Upper lobe of left lung (tissue), 4 donors: ENCODE data around the gene SCFD2.

Experiments used
- CTCF ChIP-seq, 6 experiments: fragments of 450-650 bp in 4 of 6; fragments of 200-600 bp in 2 of 6; sonication (generic) in 2 of 6; IDR thresholded peaks; one replicate each; pipeline ENCODE4 v1.5.1; 2016 to 2019; ENCODE audit warnings: antibody characterized with exemption in 6 of 6
- POLR2A ChIP-seq, 4 donors: fragments of 450-650 bp; IDR thresholded peaks; one replicate each; pipeline ENCODE4 v1.5.1; 2016 to 2017; ENCODE audit warnings: antibody characterized with exemption in 4 of 4, mild to moderate bottlenecking in 2 of 4

- TF ChIP-seq CTCF (IDR thresholded peaks at IDR 0.05) (no peak), POLR2A (IDR thresholded peaks at IDR 0.05) (no peak)
Measured at GRCh38 chr4:53161051-53161786, 204.6 kb downstream of the SCFD2 start.
